Activated B cell treated with CpG ODN at 0.5 μM for 24 hours (primary cell): ENCODE data around the gene MMP14. TPM values are rescaled to one million over a fixed set of nuclear protein-coding genes. Genes with fewer than 3 reads are reported as not detected.

Experiments
- ATAC-seq: fragments of 200-7000 bp; cut with Tn5 transposase; one replicate; pipeline ENCODE4 v1.10.0; 2021; ENCODE audit warnings: low read depth, mild to moderate bottlenecking, moderate library complexity
- CTCF ChIA-PET: fragments of 350-600 bp; sonication (Branson Sonifier 250); formaldehyde crosslinking; loops from one replicate; lab custom pipeline; 2021; ENCODE audit warnings: antibody characterized with exemption; lab: Charles Lee
- POLR2A ChIA-PET: fragments of 350-600 bp; sonication (Branson Sonifier 250); formaldehyde crosslinking; loops from one replicate; lab custom pipeline; 2021; ENCODE audit warnings: antibody characterized with exemption; lab: Charles Lee
- DNase-seq: peaks from one replicate; pipeline ENCODE4 v3.0.0; 2022
- H3K27ac Mint-ChIP-seq: one replicate; pipeline ENCODE4 v1.8.0; 2020; ENCODE audit warnings: mixed read lengths
- H3K27me3 Mint-ChIP-seq: one replicate; pipeline ENCODE4 v1.8.0; 2021; ENCODE audit warnings: mixed read lengths
- H3K36me3 Mint-ChIP-seq: one replicate; pipeline ENCODE4 v1.8.0; 2021; ENCODE audit warnings: low read depth, mixed read lengths
- H3K4me1 Mint-ChIP-seq: one replicate; pipeline ENCODE4 v1.8.0; 2021; ENCODE audit warnings: mixed read lengths
- H3K4me3 Mint-ChIP-seq: one replicate; pipeline ENCODE4 v1.8.0; 2020; ENCODE audit warnings: mild to moderate bottlenecking, mixed read lengths
- H3K9me3 Mint-ChIP-seq: one replicate; pipeline ENCODE4 v1.8.0; 2020; ENCODE audit warnings: mixed read lengths
- CTCF ChIP-seq: fragments of 200-600 bp; IDR thresholded peaks from one replicate; pipeline ENCODE4 v1.8.0; 2022; ENCODE audit warnings: antibody characterized with exemption, mild to moderate bottlenecking
- intact Hi-C: fragments of 100-400 bp; cut with micrococcal nuclease; formaldehyde crosslinking; loops from one replicate; pipeline ENCODE4 v1.15.1; 2024
- total RNA-seq: library from RNA; stranded (reverse); gene quantifications from 2 replicates; pipeline ENCODE4 v1.2.3, GENCODE V29; 2022

Gene MMP14
- total RNA-seq, 1 donor from 2014 or later = 4.1 TPM

- no peaks in the 10 kb centered on the region for H3K27me3 Mint-ChIP-seq
- intact Hi-C loops = no loop called here
- H3K4me1 Mint-ChIP-seq = peaks cover 23% of the 10 kb centered on the region
- ATAC-seq (no peak), DNase-seq (no peak)
- ChIA-PET CTCF (no interaction called here), POLR2A (interaction anchor here (1.3 kb wide), 1 partner anchor 9 kb away, joined by 4 read pairs; no protein-coding TSS in a partner anchor)
- H3K27ac Mint-ChIP-seq = no peak overlapping the region
- no peaks in the 10 kb centered on the region for H3K9me3 Mint-ChIP-seq
- no peak overlapping the region for H3K4me3 Mint-ChIP-seq
- peaks cover 72% of the 10 kb centered on the region for H3K36me3 Mint-ChIP-seq
- TF ChIP-seq CTCF = no peak
These were observed 40.7 kb downstream of the MMP14 start for GRCh38 chr14:22877000-22877501.

- ChIA-PET CTCF (no interaction called here), POLR2A (interaction anchor here (1.3 to 1.6 kb wide), 3 partner anchors 8 to 112 kb away, joined by 3 to 5 read pairs (median 4); partner anchors contain the start of gene OXA1L)
- intact Hi-C loops = no loop called here
- DNase-seq (no peak), ATAC-seq (no peak)
- H3K4me3 Mint-ChIP-seq = no peak overlapping the region
- no peaks in the 10 kb centered on the region for H3K9me3 Mint-ChIP-seq
- H3K4me1 Mint-ChIP-seq = peaks cover 28% of the 10 kb centered on the region
- peak overlapping the region; percentile 6 for H3K27ac Mint-ChIP-seq
- H3K36me3 Mint-ChIP-seq = peaks cover 63% of the 10 kb centered on the region
- TF ChIP-seq CTCF = no peak
- H3K27me3 Mint-ChIP-seq = no peaks in the 10 kb centered on the region
These were observed 42.2 kb downstream of the MMP14 start for GRCh38 chr14:22878271-22879246.

- CTCF ChIA-PET = interaction anchor here (0.9 to 8.6 kb wide), 5 partner anchors 10 to 312 kb away, joined by 3 to 103 read pairs (median 7); partner anchors contain the start of gene LRP10
- no peaks in the 10 kb centered on the region for H3K27me3 Mint-ChIP-seq
- H3K9me3 Mint-ChIP-seq = no peaks in the 10 kb centered on the region
- peaks cover 31% of the 10 kb centered on the region for H3K36me3 Mint-ChIP-seq
- peak overlapping the region; percentile 1 for H3K27ac Mint-ChIP-seq
- H3K4me3 Mint-ChIP-seq = no peak overlapping the region
- TF ChIP-seq CTCF = no peak
- DNase-seq = no peak
- H3K4me1 Mint-ChIP-seq = peaks cover 49% of the 10 kb centered on the region
- intact Hi-C loops = loop anchor here (10.0 kb wide), 1 partner anchor 497 kb away; no protein-coding TSS in a partner anchor
- no peak for ATAC-seq
- POLR2A ChIA-PET = interaction anchor here (0.9 to 9.4 kb wide), 8 partner anchors 10 to 293 kb away, joined by 3 to 140 read pairs (median 4); partner anchors contain the start of genes DAD1, LRP10, OXA1L and PRMT5
These were observed 45.7 kb downstream of the MMP14 start for GRCh38 chr14:22882064-22882463.

GRCh38 chr14:22882529-22883172 is 46.3 kb downstream of the MMP14 start:
- intact Hi-C loops = loop anchor here (10.0 kb wide), 1 partner anchor 498 kb away; no protein-coding TSS in a partner anchor
- ATAC-seq (no peak), DNase-seq (no peak)
- Mint-ChIP-seq H3K9me3 (no peaks in the 10 kb centered on the region), H3K4me1 (peaks cover 55% of the 10 kb centered on the region), H3K27me3 (no peaks in the 10 kb centered on the region), H3K36me3 (peaks cover 28% of the 10 kb centered on the region), H3K27ac (no peak overlapping the region), H3K4me3 (peak overlapping the region; percentile 7)
- ChIA-PET POLR2A (interaction anchor here (0.6 to 9.4 kb wide), 10 partner anchors 11 to 1798 kb away, joined by 3 to 140 read pairs (median 4); partner anchors contain the start of genes DAD1, LRP10, OXA1L and PRMT5), CTCF (interaction anchor here (0.9 to 8.6 kb wide), 5 partner anchors 10 to 312 kb away, joined by 3 to 103 read pairs (median 7); partner anchors contain the start of gene LRP10)
- TF ChIP-seq CTCF = no peak
